ENCODE data around the gene KLF7. TPM values are rescaled to one million over a fixed set of nuclear protein-coding genes. Genes with fewer than 3 reads are reported as not detected.

KLF7 gene
- total and polyA plus RNA-seq, 4 donors: 4.4 to 51.8 (median 22.3) TPM

- Histone ChIP-seq H3K27me3 (ENCODE audit: control insufficient read depth in 3 of 3, insufficient read depth in 3 of 3, low read length in 2 of 3) (no peaks in the 10 kb centered on the region), H3K9me3 (ENCODE audit: control insufficient read depth in 4 of 4, insufficient read depth in 3 of 4, low read length in 3 of 4) (no peaks in the 10 kb centered on the region), H3K27ac (ENCODE audit: low read depth in 1 of 2, low read length in 1 of 2) (no peak overlapping the region), H3K9ac (ENCODE audit: insufficient read depth in 1 of 2, low read length in 2 of 2) (no peak overlapping the region), H3K4me1 (ENCODE audit: control insufficient read depth in 5 of 5, insufficient read depth in 5 of 5, low read length in 5 of 5) (peaks cover 0 to 76% (median 0%) of the 10 kb centered on the region in 5 donors), H3K36me3 (ENCODE audit: control insufficient read depth in 4 of 4, insufficient read depth in 4 of 4, low read length in 4 of 4) (peaks cover 0 to 3% (median 1%) of the 10 kb centered on the region in 4 donors), H3K4me3 (no peak overlapping the region)
- 72 to 81% methylated on average over 5 of the region's 5 CpGs for WGBS, 2 donors
- DNase-seq (no peak), ATAC-seq (ENCODE audit: insufficient read depth, low FRiP score) (no peak)
- TF ChIP-seq CTCF (IDR thresholded peaks at IDR 0.05; ENCODE audit: control extremely low read depth, extremely low read depth): no peak
Observed at GRCh38 chr2:207156451-207157161, 9.1 kb downstream of the KLF7 start.

GRCh38 chr2:207155516-207156444 is 10.0 kb downstream of the KLF7 start:
- Histone ChIP-seq H3K27ac (ENCODE audit: low read depth in 1 of 2, low read length in 1 of 2) (peak overlapping the region in 1 of 2 donors; percentile 52), H3K27me3 (ENCODE audit: control insufficient read depth in 3 of 3, insufficient read depth in 3 of 3, low read length in 2 of 3) (no peaks in the 10 kb centered on the region), H3K36me3 (ENCODE audit: control insufficient read depth in 4 of 4, insufficient read depth in 4 of 4, low read length in 4 of 4) (peaks cover 0 to 4% (median 1%) of the 10 kb centered on the region in 4 donors), H3K4me1 (ENCODE audit: control insufficient read depth in 5 of 5, insufficient read depth in 5 of 5, low read length in 5 of 5) (peaks cover 0 to 78% (median 0%) of the 10 kb centered on the region in 5 donors), H3K9me3 (ENCODE audit: control insufficient read depth in 4 of 4, insufficient read depth in 3 of 4, low read length in 3 of 4) (no peaks in the 10 kb centered on the region), H3K4me3 (no peak overlapping the region), H3K9ac (ENCODE audit: insufficient read depth in 1 of 2, low read length in 2 of 2) (no peak overlapping the region)
- WGBS, 2 donors: 60 to 73% methylated on average over 11 of the region's 11 CpGs
- no peak for TF ChIP-seq CTCF (IDR thresholded peaks at IDR 0.05; ENCODE audit: control extremely low read depth, extremely low read depth)
- no peak for ATAC-seq (ENCODE audit: insufficient read depth, low FRiP score)
- no peak for DNase-seq

- Histone ChIP-seq H3K9me3 (ENCODE audit: control insufficient read depth in 4 of 4, insufficient read depth in 3 of 4, low read length in 3 of 4) (no peaks in the 10 kb centered on the region), H3K27me3 (ENCODE audit: control insufficient read depth in 3 of 3, insufficient read depth in 3 of 3, low read length in 2 of 3) (no peaks in the 10 kb centered on the region), H3K4me1 (ENCODE audit: control insufficient read depth in 5 of 5, insufficient read depth in 5 of 5, low read length in 5 of 5) (peaks cover 0 to 75% (median 0%) of the 10 kb centered on the region in 5 donors), H3K9ac (ENCODE audit: insufficient read depth in 1 of 2, low read length in 2 of 2) (no peak overlapping the region), H3K4me3 (no peak overlapping the region), H3K27ac (ENCODE audit: low read depth in 1 of 2, low read length in 1 of 2) (peak overlapping the region; percentile 23 to 40), H3K36me3 (ENCODE audit: control insufficient read depth in 4 of 4, insufficient read depth in 4 of 4, low read length in 4 of 4) (peaks cover 0 to 4% (median 1%) of the 10 kb centered on the region in 4 donors)
- ATAC-seq (ENCODE audit: insufficient read depth, low FRiP score) (no peak), DNase-seq (no peak)
- 69 to 78% methylated on average over 4 of the region's 4 CpGs for WGBS, 2 donors
- no peak for TF ChIP-seq CTCF (IDR thresholded peaks at IDR 0.05; ENCODE audit: control extremely low read depth, extremely low read depth)
Observed at GRCh38 chr2:207154556-207155510, 10.9 kb downstream of the KLF7 start.
